Spinal cord (tissue), 10 donors: Measurements from ENCODE around the gene SKI. TPM values are rescaled to one million over a fixed set of nuclear protein-coding genes. Genes with fewer than 3 reads are reported as not detected.

Experiments
- DNase-seq, 6 donors: peaks; one replicate each; pipeline versions ENCODE4 v3.0.0 to v3.0.0-alpha.2; 2013 to 2015; ENCODE audit warnings: low spot score in 6 of 6, low read depth in 4 of 6
- H3K27ac ChIP-seq: one replicate; pipeline ENCODE4 v1.5.1; 2013; ENCODE audit warnings: low read depth, low read length, control low read depth
- H3K27me3 ChIP-seq: one replicate; pipeline ENCODE4 v1.6.1; 2013; ENCODE audit warnings: low read length; ENCODE audit not compliant: control insufficient read depth, insufficient read depth
- H3K36me3 ChIP-seq: one replicate; pipeline ENCODE4 v1.6.1; 2013; ENCODE audit warnings: low read length; ENCODE audit not compliant: control insufficient read depth, insufficient read depth
- H3K4me1 ChIP-seq: one replicate; pipeline ENCODE4 v1.6.1; 2013; ENCODE audit warnings: low read length; ENCODE audit not compliant: control insufficient read depth, insufficient read depth
- H3K4me3 ChIP-seq: one replicate; pipeline ENCODE4 v1.5.1; 2013; ENCODE audit warnings: low read depth, low read length, control low read depth
- H3K9me3 ChIP-seq: one replicate; pipeline ENCODE4 v1.6.1; 2013; ENCODE audit warnings: low read length; ENCODE audit not compliant: control insufficient read depth, insufficient read depth
- WGBS: methylation state at CpG from one replicate; pipeline ENCODE4 v1.1.5; 2013; ENCODE audit warnings: missing lambda C conversion rate; ENCODE audit not compliant: insufficient coverage; 5-methylcytosine and 5-hydroxymethylcytosine counted together
- polyA plus RNA-seq, 2 donors: library from polyadenylated mRNA; unstranded; fragments of 120-200 nt; gene quantifications; one replicate each; pipeline ENCODE4 v1.2.1, GENCODE V29; 2013; ENCODE audit not compliant: insufficient read length in 2 of 2
- total RNA-seq, 2 donors: library from RNA; depleted of rRNA in 1 of 2; stranded (reverse); fragments of 120-200 nt in 1 of 2; fragments of >200 nt in 1 of 2; gene quantifications; one replicate each; pipeline versions ENCODE4 v1.2.3 to v1.2.4, GENCODE V29; 2013 to 2014
- donor health status: healthy.

Gene SKI
- total and polyA plus RNA-seq, 4 donors, result 20.0 to 72.3 (median 46.2) TPM

GRCh38 chr1:2353551-2354438 is 125.7 kb downstream of the SKI start:
- no peak overlapping the region for H3K4me3 ChIP-seq

GRCh38 chr1:2354511-2355372 is 126.6 kb downstream of the SKI start:
- Histone ChIP-seq H3K36me3 (peaks cover 47% of the 10 kb centered on the region), H3K4me3 (no peak overlapping the region), H3K4me1 (peaks cover 11% of the 10 kb centered on the region), H3K27ac (no peak overlapping the region), H3K27me3 (no peaks in the 10 kb centered on the region), H3K9me3 (no peaks in the 10 kb centered on the region)
- WGBS, result 71% methylated on average over 38 of the region's 38 CpGs
- no peak for DNase-seq

More at GRCh38 chr1:2353551-2354438, 125.7 kb downstream of the SKI start:
- 73% methylated on average over 23 of the region's 28 CpGs for WGBS
- Histone ChIP-seq H3K36me3 (peaks cover 40% of the 10 kb centered on the region), H3K4me1 (peaks cover 16% of the 10 kb centered on the region), H3K27ac (peak overlapping the region; percentile 49), H3K27me3 (no peaks in the 10 kb centered on the region), H3K9me3 (no peaks in the 10 kb centered on the region)
- no peak for DNase-seq

- 84% methylated on average over 28 of the region's 28 CpGs for WGBS
- no peak for DNase-seq
- no peaks in the 10 kb centered on the region for H3K27me3 ChIP-seq
- H3K36me3 ChIP-seq, result peaks cover 50% of the 10 kb centered on the region
- H3K9me3 ChIP-seq, result no peaks in the 10 kb centered on the region
- H3K4me1 ChIP-seq, result peaks cover 11% of the 10 kb centered on the region
- H3K27ac ChIP-seq, result no peak overlapping the region
- H3K4me3 ChIP-seq, result no peak overlapping the region
Observed at GRCh38 chr1:2355373-2356261, 127.5 kb downstream of the SKI start.

- H3K27me3 ChIP-seq, result no peaks in the 10 kb centered on the region
- H3K4me1 ChIP-seq, result peaks cover 11% of the 10 kb centered on the region
- H3K27ac ChIP-seq, result no peak overlapping the region
- H3K36me3 ChIP-seq, result peaks cover 46% of the 10 kb centered on the region
- DNase-seq, result no peak
- 94% methylated on average over 14 of the region's 15 CpGs for WGBS
- no peaks in the 10 kb centered on the region for H3K9me3 ChIP-seq
- H3K4me3 ChIP-seq, result no peak overlapping the region
Observed at GRCh38 chr1:2356401-2356800, 128.3 kb downstream of the SKI start.

- no peaks in the 10 kb centered on the region for H3K27me3 ChIP-seq
- DNase-seq, result no peak
- 90% methylated on average over 36 of the region's 37 CpGs for WGBS
- no peaks in the 10 kb centered on the region for H3K9me3 ChIP-seq
- no peak overlapping the region for H3K27ac ChIP-seq
- no peak overlapping the region for H3K4me3 ChIP-seq
- H3K4me1 ChIP-seq, result peaks cover 11% of the 10 kb centered on the region
- H3K36me3 ChIP-seq, result peaks cover 46% of the 10 kb centered on the region
Observed at GRCh38 chr1:2356911-2357845, 129.1 kb downstream of the SKI start.

GRCh38 chr1:2358072-2358471 is 130.0 kb downstream of the SKI start:
- no peak for DNase-seq
- 93% methylated on average over 12 of the region's 13 CpGs for WGBS
- H3K9me3 ChIP-seq, result no peaks in the 10 kb centered on the region
- peaks cover 8% of the 10 kb centered on the region for H3K4me1 ChIP-seq
- H3K36me3 ChIP-seq, result peaks cover 46% of the 10 kb centered on the region
- no peak overlapping the region for H3K27ac ChIP-seq
- H3K27me3 ChIP-seq, result no peaks in the 10 kb centered on the region
- no peak overlapping the region for H3K4me3 ChIP-seq

- 86% methylated on average over 23 of the region's 24 CpGs for WGBS
- DNase-seq, result no peak
- Histone ChIP-seq H3K9me3 (peaks cover 2% of the 10 kb centered on the region), H3K27me3 (no peaks in the 10 kb centered on the region), H3K4me1 (no peaks in the 10 kb centered on the region), H3K4me3 (no peak overlapping the region), H3K27ac (no peak overlapping the region), H3K36me3 (peaks cover 46% of the 10 kb centered on the region)
Observed at GRCh38 chr1:2358651-2359640, 130.8 kb downstream of the SKI start.
